GM21528 (cell line): ENCODE measurements around the gene SLC2A8.
A peak's percentile ranks its signal among the peaks of the same experiment; 100 is the strongest.

Experiments used
- ATAC-seq: cut with Tn5 transposase; IDR thresholded peaks from one replicate; pipeline ENCODE4 v1.9.1; 2021; ENCODE audit warnings: mild to moderate bottlenecking, moderate library complexity; ENCODE audit not compliant: unreplicated experiment, low FRiP score

Gene SLC2A8

DNA sequence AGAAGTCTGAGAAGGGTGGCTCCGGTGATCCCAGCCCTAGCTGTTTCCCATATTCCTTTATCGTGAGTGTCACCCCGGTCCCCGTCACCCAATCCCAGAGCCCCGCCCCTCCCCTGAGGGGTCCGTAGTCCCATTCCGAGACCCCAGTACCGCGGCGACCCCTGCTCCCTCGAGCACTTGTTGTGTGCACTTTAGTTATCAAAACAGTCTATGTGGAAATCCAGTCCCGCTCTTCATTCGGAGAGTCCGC is 54.6 kb downstream of the SLC2A8 start:
- peak; percentile 26 for ATAC-seq

DNA sequence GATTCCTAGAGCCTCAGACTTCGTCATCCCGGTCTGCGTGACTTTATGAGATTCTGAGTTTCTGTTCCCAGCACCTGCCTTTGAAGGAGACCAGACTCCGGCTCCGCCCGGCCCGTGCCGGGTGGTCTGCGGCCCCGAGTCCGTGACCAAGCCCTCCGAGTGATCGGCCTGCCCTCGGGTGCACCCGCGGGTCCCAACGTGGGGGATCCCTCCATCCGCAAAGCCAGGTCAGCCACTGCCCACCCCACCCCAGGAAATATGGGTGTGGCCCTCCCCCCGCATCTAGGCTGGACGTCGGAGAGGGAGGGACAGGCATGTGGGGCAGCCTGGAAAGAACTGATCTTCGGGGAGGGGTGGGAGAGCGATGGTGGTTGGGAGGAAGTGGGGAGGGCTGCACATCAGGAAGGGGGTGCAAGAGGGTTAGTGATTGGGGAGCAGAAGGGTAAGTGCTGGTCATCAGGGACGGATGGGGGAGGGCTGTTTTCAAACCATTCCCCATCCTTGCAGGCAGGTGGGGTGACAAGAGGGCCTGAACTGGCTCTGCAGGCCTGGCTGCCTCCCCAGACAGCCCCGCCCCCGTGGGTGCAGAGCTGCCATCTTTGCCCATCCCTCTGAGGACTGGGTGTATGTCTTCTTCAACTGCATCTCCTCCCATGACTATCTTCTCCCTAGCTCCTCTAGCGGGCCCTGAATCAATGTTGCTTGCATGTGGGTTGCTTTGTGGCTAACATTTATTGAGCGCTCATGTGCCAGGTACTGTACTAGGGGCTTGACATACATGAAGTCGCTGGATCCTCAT is 55.1 kb downstream of the SLC2A8 start:
- peak; percentile 10 for ATAC-seq

GRCh38 chr9:127452691-127453090 is 55.7 kb downstream of the SLC2A8 start:
- ATAC-seq: no peak

GRCh38 chr9:127455324-127455992 is 58.5 kb downstream of the SLC2A8 start:
- ATAC-seq: no peak

GRCh38 chr9:127457191-127457878 is 60.4 kb downstream of the SLC2A8 start:
- ATAC-seq: no peak
